Neural cell (in vitro differentiated cells): ENCODE data around the gene E2F3. TPM values are rescaled to one million over a fixed set of nuclear protein-coding genes. Genes with fewer than 3 reads are reported as not detected.

Experiments used
- H2AFZ ChIP-seq: fragments of 200-600, 300-800 bp; sonication (generic), shearing (Covaris generic); 2 replicates; pipeline ENCODE4 v1.6.0; 2014; ENCODE audit warnings: low read depth, mild to moderate bottlenecking, antibody characterized with exemption, low read length, moderate library complexity
- H3F3A ChIP-seq: fragments of 200-600 bp; shearing (Covaris generic); 2 replicates; pipeline ENCODE4 v1.6.1; 2016; ENCODE audit warnings: mild to moderate bottlenecking, moderate library complexity, mixed read lengths, antibody characterized with exemption, low read length; ENCODE audit not compliant: insufficient read depth, poor library complexity, severe bottlenecking
- H3K27ac ChIP-seq: fragments of 200-600, 300-800 bp; sonication (generic), shearing (Covaris generic); 2 replicates; pipeline ENCODE4 v1.5.1; 2014; ENCODE audit warnings: mild to moderate bottlenecking, low read length, moderate library complexity
- H3K27me3 ChIP-seq: fragments of 300-800, 200-600 bp; sonication (generic), shearing (Covaris generic); 2 replicates; pipeline ENCODE4 v1.6.0; 2014; ENCODE audit warnings: mild to moderate bottlenecking, low read depth, low read length, moderate library complexity; ENCODE audit not compliant: insufficient read depth
- H3K36me3 ChIP-seq: fragments of 300-800, 200-600 bp; sonication (generic), shearing (Covaris generic); 2 replicates; pipeline ENCODE4 v1.5.1; 2014; ENCODE audit warnings: mild to moderate bottlenecking, antibody characterized with exemption, low read length, moderate library complexity; ENCODE audit not compliant: insufficient read depth
- H3K4me2 ChIP-seq: fragments of 300-800, 200-600 bp; sonication (generic), shearing (Covaris generic); 2 replicates; pipeline ENCODE4 v1.6.0; 2014; ENCODE audit warnings: mild to moderate bottlenecking, low read length
- H3K4me3 ChIP-seq: fragments of 300-800, 200-600 bp; sonication (generic), shearing (Covaris generic); 2 replicates; pipeline ENCODE4 v1.5.1; 2014; ENCODE audit warnings: mild to moderate bottlenecking, low read length, moderate library complexity
- H3K79me2 ChIP-seq: fragments of 200-600 bp; shearing (Covaris generic); replicated peaks from 2 replicates; pipeline ENCODE4 v1.6.0; 2014; ENCODE audit warnings: mild to moderate bottlenecking, low read length, moderate library complexity; ENCODE audit not compliant: insufficient read depth
- H3K9ac ChIP-seq: fragments of 300-800, 200-600 bp; sonication (generic), shearing (Covaris generic); 2 replicates; pipeline ENCODE4 v1.6.1; 2016; ENCODE audit warnings: mild to moderate bottlenecking, low read length, mixed read lengths
- H3K9me2 ChIP-seq: fragments of 200-600 bp; shearing (Covaris generic); 2 replicates; pipeline ENCODE4 v1.6.1; 2016; ENCODE audit warnings: mild to moderate bottlenecking, low read length, mixed read lengths; ENCODE audit not compliant: insufficient read depth
- H3K9me3 ChIP-seq: fragments of 200-600, 300-800 bp; sonication (generic), shearing (Covaris generic); 2 replicates; pipeline ENCODE4 v1.6.1; 2016; ENCODE audit warnings: mild to moderate bottlenecking, mixed run types, low read length, moderate library complexity, mixed read lengths
- H4K20me1 ChIP-seq: fragments of 200-600 bp; shearing (Covaris generic); 2 replicates; pipeline ENCODE4 v1.6.1; 2016; ENCODE audit warnings: mild to moderate bottlenecking, mixed run types; ENCODE audit not compliant: insufficient read depth
- CTCF ChIP-seq: fragments of 450-650 bp; IDR thresholded peaks from 2 replicates; pipeline ENCODE4 v1.5.1; 2014; ENCODE audit warnings: antibody characterized with exemption, mild to moderate bottlenecking, moderate library complexity; ENCODE audit not compliant: poor library complexity, severe bottlenecking
- EP300 ChIP-seq: fragments of 450-650 bp; conservative IDR thresholded peaks from 2 replicates; pipeline ENCODE4 v1.6.1; 2014; ENCODE audit warnings: antibody characterized with exemption, mild to moderate bottlenecking, moderate library complexity; ENCODE audit not compliant: poor library complexity, severe bottlenecking
- EZH2 ChIP-seq: fragments of 200-600, 300-800 bp; shearing (Covaris generic), sonication (generic); IDR thresholded peaks from 2 replicates; pipeline ENCODE4 v1.6.1; 2014; ENCODE audit warnings: antibody characterized with exemption, low read length, borderline replicate concordance, mild to moderate bottlenecking; ENCODE audit not compliant: insufficient read depth, poor library complexity, severe bottlenecking
- MXI1 ChIP-seq: fragments of 450-650 bp; conservative IDR thresholded peaks from 2 replicates; pipeline ENCODE4 v1.6.1; 2014; ENCODE audit warnings: antibody characterized with exemption, mild to moderate bottlenecking; ENCODE audit not compliant: poor library complexity, severe bottlenecking
- POLR2AphosphoS5 ChIP-seq: IDR thresholded peaks from 2 replicates; pipeline ENCODE4 v1.6.1; 2012
- RAD21 ChIP-seq: fragments of 450-650 bp; conservative IDR thresholded peaks from 2 replicates; pipeline ENCODE4 v1.6.1; 2014; ENCODE audit warnings: antibody characterized with exemption, mild to moderate bottlenecking, moderate library complexity
- REST ChIP-seq: IDR thresholded peaks from 2 replicates; pipeline ENCODE4 v1.6.1; 2012; ENCODE audit warnings: borderline replicate concordance
- SMC3 ChIP-seq: fragments of 450-650 bp; conservative IDR thresholded peaks from 2 replicates; pipeline ENCODE4 v1.6.1; 2014; ENCODE audit warnings: antibody characterized with exemption, mild to moderate bottlenecking, moderate library complexity; ENCODE audit not compliant: poor library complexity
- TAF1 ChIP-seq: IDR thresholded peaks from 2 replicates; pipeline ENCODE4 v1.6.1; 2012; ENCODE audit warnings: low read depth
- polyA plus RNA-seq: library from polyadenylated mRNA; depleted of rRNA; stranded (reverse); fragments of >200 nt; gene quantifications from 2 replicates; pipeline ENCODE4 v1.2.3, GENCODE V29; 2014

The E2F3 gene
- polyA plus RNA-seq, 1 donor from 2014 or later: 4.8 TPM

GRCh38 chr6:20492099-20492498, 90.4 kb downstream of the E2F3 start:
- no peaks in the 10 kb centered on the region for H3K27me3 ChIP-seq
- no peak overlapping the region for H3K9ac ChIP-seq
- no peaks in the 10 kb centered on the region for H3K36me3 ChIP-seq
- H3K4me3 ChIP-seq: no peak overlapping the region
- no peaks in the 10 kb centered on the region for H3K9me3 ChIP-seq
- no peak overlapping the region for H3K4me2 ChIP-seq
- H3K27ac ChIP-seq: no peak overlapping the region
- H2AFZ ChIP-seq: no peak overlapping the region
- H3F3A ChIP-seq: no peaks in the 10 kb centered on the region
- TF ChIP-seq CTCF (no peak), SMC3 (no peak), POLR2AphosphoS5 (no peak), REST (no peak), EZH2 (no peak), RAD21 (no peak), EP300 (no peak), MXI1 (no peak), TAF1 (no peak)
- H3K9me2 ChIP-seq: no peaks in the 10 kb centered on the region
- no peaks in the 10 kb centered on the region for H3K79me2 ChIP-seq
- H4K20me1 ChIP-seq: no peaks in the 10 kb centered on the region

GRCh38 chr6:20497216-20498040, 95.7 kb downstream of the E2F3 start:
- H3K9me2 ChIP-seq: no peaks in the 10 kb centered on the region
- no peak overlapping the region for H3K27ac ChIP-seq
- H2AFZ ChIP-seq: no peak overlapping the region
- no peaks in the 10 kb centered on the region for H3K79me2 ChIP-seq
- no peaks in the 10 kb centered on the region for H3K9me3 ChIP-seq
- H3K36me3 ChIP-seq: no peaks in the 10 kb centered on the region
- H3F3A ChIP-seq: no peaks in the 10 kb centered on the region
- H3K27me3 ChIP-seq: no peaks in the 10 kb centered on the region
- H3K4me3 ChIP-seq: no peak overlapping the region
- no peak overlapping the region for H3K4me2 ChIP-seq
- H4K20me1 ChIP-seq: no peaks in the 10 kb centered on the region
- TF ChIP-seq TAF1: no peak
- TF ChIP-seq MXI1: no peak
- no peak for TF ChIP-seq POLR2AphosphoS5
- no peak for TF ChIP-seq REST
- no peak overlapping the region for H3K9ac ChIP-seq
